HCT116 (cell line): Measurements from ENCODE around the gene UAP1L1. TPM values are rescaled to one million over a fixed set of nuclear protein-coding genes. Genes with fewer than 3 reads are reported as not detected.

ENCODE experiments used
- ATAC-seq: fragments of 200-7000 bp; cut with Tn5 transposase; 2 replicates; pipeline ENCODE4 v1.9.1; 2020; ENCODE audit warnings: mild to moderate bottlenecking, moderate library complexity
- BruUV-seq: library from RNA; stranded (reverse); fragments of 400-500 nt; replicated peaks from 2 replicates; lab custom pipeline; 2021; lab: Mats Ljungman, UMichigan
- CTCF ChIA-PET: fragments of 300-600 bp; sonication (Branson Sonifier 250); formaldehyde crosslinking; loops from one replicate; lab custom pipeline; 2021; ENCODE audit warnings: antibody characterized with exemption; lab: Charles Lee
- POLR2A ChIA-PET: fragments of 300-600, 350-600 bp; sonication (Branson Sonifier 250); formaldehyde crosslinking; loops from one replicate; lab custom pipeline; 2021; ENCODE audit warnings: antibody characterized with exemption; lab: Charles Lee
- RAD21 ChIA-PET, 2 experiments: fragments of 300-600 bp; sonication (Branson Sonifier 250); formaldehyde crosslinking; loops; one replicate each; lab custom pipeline; 2023; ENCODE audit warnings: low total read pairs in 2 of 2; ENCODE audit not compliant: uncharacterized antibody in 2 of 2, unreplicated experiment in 2 of 2, low non-redundant PET in 1 of 2; lab: Charles Lee
- DNase-seq: peaks from one replicate; pipeline ENCODE4 v3.0.0-alpha.2; 2010; ENCODE audit warnings: low read depth, low spot score
- H2AFZ ChIP-seq: fragments of 200-600 bp; shearing (Covaris generic), sonication (generic); 2 replicates; pipeline ENCODE4 v1.6.1; 2017; ENCODE audit warnings: low read depth, mixed run types, mixed read lengths, antibody characterized with exemption, low read length; ENCODE audit not compliant: poor library complexity, severe bottlenecking
- H3K27ac ChIP-seq: 2 replicates; pipeline ENCODE4 v1.5.1; 2012; ENCODE audit warnings: low read depth, low read length
- H3K27me3 ChIP-seq: fragments of 200-600 bp; sonication (generic); 2 replicates; pipeline ENCODE4 v1.6.1; 2016; ENCODE audit warnings: mixed run types, low read length, mixed read lengths; ENCODE audit not compliant: insufficient read depth
- H3K36me3 ChIP-seq, 2 experiments: fragments of 200-500 bp in 1 of 2; fragments of 200-600 bp in 1 of 2; sonication (Bioruptor generic) in 1 of 2; sonication (generic) in 1 of 2; 2 replicates each; pipeline versions ENCODE4 v1.5.1 to v1.6.1; 2014 to 2016; ENCODE audit warnings: low read length in 2 of 2, inconsistent platforms in 1 of 2, mixed read lengths in 1 of 2, mixed run types in 1 of 2; ENCODE audit not compliant: insufficient read depth in 2 of 2, control insufficient read depth in 1 of 2
- H3K4me1 ChIP-seq, 2 experiments: fragments of 200-600 bp in 1 of 2; sonication (generic) in 1 of 2; 2 replicates each; pipeline versions ENCODE4 v1.5.1 to v1.6.1; 2012 to 2017; ENCODE audit warnings: low read length in 2 of 2, inconsistent platforms in 1 of 2, mild to moderate bottlenecking in 1 of 2, mixed read lengths in 1 of 2, mixed run types in 1 of 2, moderate library complexity in 1 of 2; ENCODE audit not compliant: insufficient read depth in 2 of 2, control insufficient read depth in 1 of 2
- H3K4me2 ChIP-seq: fragments of 200-600 bp; sonication (generic); 2 replicates; pipeline ENCODE4 v1.6.1; 2017; ENCODE audit warnings: mixed run types, low read length, mixed read lengths
- H3K4me3 ChIP-seq, 2 experiments: fragments of 200-600 bp in 1 of 2; sonication (generic) in 1 of 2; replicated peaks in 1 of 2; 2 replicates each; pipeline ENCODE4 v1.5.1; 2011 to 2016; ENCODE audit warnings: low read length in 2 of 2, control low read depth in 1 of 2, low read depth in 1 of 2, mild to moderate bottlenecking in 1 of 2, mixed read lengths in 1 of 2, mixed run types in 1 of 2
- H3K79me2 ChIP-seq: fragments of 200-600 bp; sonication (generic); 2 replicates; pipeline ENCODE4 v1.6.1; 2017; ENCODE audit warnings: mild to moderate bottlenecking, mixed run types, low read length, moderate library complexity, mixed read lengths; ENCODE audit not compliant: insufficient read depth
- H3K9ac ChIP-seq: fragments of 200-600 bp; sonication (generic); 2 replicates; pipeline ENCODE4 v1.6.1; 2016; ENCODE audit warnings: low read length, mixed read lengths
- H3K9me2 ChIP-seq: fragments of 200-600 bp; sonication (generic), shearing (Covaris generic); 2 replicates; pipeline ENCODE4 v1.6.1; 2017; ENCODE audit warnings: mixed run types, mild to moderate bottlenecking, moderate library complexity; ENCODE audit not compliant: insufficient read depth
- H3K9me3 ChIP-seq, 2 experiments: fragments of 200-500 bp in 1 of 2; fragments of 200-600 bp in 1 of 2; sonication (Bioruptor generic) in 1 of 2; sonication (generic) in 1 of 2; 2 replicates each; pipeline ENCODE4 v1.6.1; 2014 to 2017; ENCODE audit warnings: low read length in 2 of 2, mixed read lengths in 2 of 2, inconsistent platforms in 1 of 2, low read depth in 1 of 2, mild to moderate bottlenecking in 1 of 2, mixed run types in 1 of 2, moderate library complexity in 1 of 2; ENCODE audit not compliant: control insufficient read depth in 1 of 2, insufficient read depth in 1 of 2
- H4K20me1 ChIP-seq: fragments of 200-600 bp; sonication (generic), shearing (Covaris generic); 2 replicates; pipeline ENCODE4 v1.6.1; 2017; ENCODE audit warnings: mixed run types, mild to moderate bottlenecking, moderate library complexity; ENCODE audit not compliant: insufficient read depth
- EZH2 ChIP-seq: fragments of 200-600 bp; sonication (generic); IDR thresholded peaks from 2 replicates; pipeline ENCODE4 v1.6.1; 2017; ENCODE audit warnings: antibody characterized with exemption, mixed run types
- EZH2phosphoT487 ChIP-seq: fragments of 200-600 bp; IDR thresholded peaks from 2 replicates; pipeline ENCODE4 v1.6.1; 2018; ENCODE audit warnings: antibody characterized with exemption, borderline replicate concordance
- FOSL1 ChIP-seq: IDR thresholded peaks from 2 replicates; pipeline ENCODE4 v1.6.1; 2012; ENCODE audit warnings: low read depth
- JUND ChIP-seq: IDR thresholded peaks from 2 replicates; pipeline ENCODE4 v1.6.1; 2012
- POLR2AphosphoS5 ChIP-seq: IDR thresholded peaks from 2 replicates; pipeline ENCODE4 v1.6.1; 2011; ENCODE audit warnings: mild to moderate bottlenecking, low read depth, low read length, moderate library complexity
- SRF ChIP-seq: IDR thresholded peaks from 2 replicates; pipeline ENCODE4 v1.6.1; 2012; ENCODE audit warnings: low read depth
- TCF7L2 ChIP-seq: IDR thresholded peaks from 2 replicates; pipeline ENCODE4 v1.7.0; 2011; ENCODE audit warnings: borderline replicate concordance, inconsistent platforms; ENCODE audit not compliant: insufficient read depth, insufficient read length; ENCODE audit errors: extremely low read depth
- YY1 ChIP-seq: IDR thresholded peaks from 2 replicates; pipeline ENCODE4 v1.6.1; 2011; ENCODE audit warnings: low read length, low read depth, moderate library complexity, mild to moderate bottlenecking; ENCODE audit not compliant: insufficient replicate concordance; ENCODE audit errors: extremely low read depth
- ZFX ChIP-seq: fragments of 450-650 bp; IDR thresholded peaks from 2 replicates; pipeline ENCODE4 v1.6.1; 2017
- ZNF274 ChIP-seq: fragments of 200-500 bp; sonication (Bioruptor generic); IDR thresholded peaks from 2 replicates; pipeline ENCODE4 v1.6.1; 2014; ENCODE audit warnings: mild to moderate bottlenecking, low read depth, low read length, inconsistent platforms
- intact Hi-C: fragments of 100-400 bp; cut with micrococcal nuclease; formaldehyde crosslinking; loops from 2 replicates; pipeline ENCODE4 v1.10.0; 2022
- total RNA-seq: library from RNA; stranded (reverse); gene quantifications from one replicate; pipeline ENCODE4 v1.2.1, GENCODE V29; 2021; ENCODE audit not compliant: unreplicated experiment
- TF ChIP-seq, protein P1 (sequence below), 3 experiments: fragments of 200-600 bp in 1 of 3; sonication (generic) in 1 of 3; IDR thresholded peaks in 2 of 3; conservative IDR thresholded peaks in 1 of 3; 2 replicates each; pipeline ENCODE4 v1.5.1; 2012 to 2017; ENCODE audit warnings: low read depth in 2 of 3, low read length in 2 of 3, antibody characterized with exemption in 1 of 3, borderline replicate concordance in 1 of 3, control low read depth in 1 of 3, mild to moderate bottlenecking in 1 of 3, mixed read lengths in 1 of 3, mixed run types in 1 of 3, moderate library complexity in 1 of 3; ENCODE audit not compliant: insufficient read depth in 1 of 3
- TF ChIP-seq, protein P2 (sequence below): IDR thresholded peaks from 2 replicates; pipeline ENCODE4 v1.6.1; 2011; ENCODE audit warnings: mild to moderate bottlenecking, low read length, moderate library complexity; ENCODE audit not compliant: insufficient replicate concordance; ENCODE audit errors: extremely low read depth

UAP1L1 gene
- total RNA-seq, 1 experiment from 2014 or later, result 11.0 TPM

DNA sequence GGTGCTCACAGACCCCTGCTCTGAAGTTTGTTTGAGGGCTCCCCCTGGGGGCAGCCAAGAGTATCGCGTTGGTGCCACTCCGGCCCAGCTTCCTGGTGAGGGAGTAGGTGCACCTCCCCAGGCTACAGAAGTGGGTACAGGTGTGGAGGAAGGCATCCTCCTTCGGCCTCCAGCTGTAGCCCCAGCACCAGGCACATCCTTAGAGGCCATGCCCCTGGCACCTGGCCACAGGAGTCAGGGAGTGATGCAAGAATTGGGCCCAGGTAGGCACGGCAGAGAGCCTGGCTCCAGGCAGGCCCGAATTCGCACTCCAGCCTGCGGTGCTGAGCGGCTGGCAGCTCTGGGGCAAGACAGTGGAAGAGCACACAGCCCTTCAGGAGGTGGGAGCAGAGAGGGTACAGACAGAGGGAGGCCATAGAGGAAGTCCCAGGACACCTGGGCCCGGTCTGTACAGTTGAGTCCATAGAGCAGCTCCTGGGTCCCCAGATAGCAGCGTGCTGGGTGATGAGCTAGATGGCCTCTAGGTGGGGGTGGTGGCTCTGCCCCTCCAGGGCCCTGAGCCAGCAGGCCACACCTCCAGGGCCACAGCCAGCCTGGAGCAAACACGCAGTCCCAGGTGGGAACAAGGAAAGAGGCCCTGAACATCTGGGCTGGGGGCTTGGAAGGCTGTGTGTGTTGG is 9.3 kb upstream of the UAP1L1 start:
- peak; percentile 72 for ATAC-seq
- Histone ChIP-seq H3K4me1 (peaks cover 22 to 38% of the 10 kb centered on the region in 2 experiments), H3K36me3 (peaks cover 2 to 8% of the 10 kb centered on the region in 2 experiments; a peak in 1 of 4 replicates), H3K79me2 (peaks cover 47% of the 10 kb centered on the region), H3K9me3 (no peaks in the 10 kb centered on the region), H2AFZ (no peak overlapping the region), H3K4me3 (peak overlapping the region; percentile 80 to 82), H3K4me2 (peak overlapping the region; percentile 93), H3K9ac (peak overlapping the region; percentile 89)
- no TSS peak for BruUV-seq
- intact Hi-C loops, result loop anchor here (1.0 kb wide), 1 partner anchor 22 kb away; the partner anchor contains the start of gene NPDC1
- TF ChIP-seq FOSL1 (no peak), EZH2 (no peak), JUND (no peak), ZNF274 (no peak), POLR2AphosphoS5 (0 out of 2 replicates have a peak, but pooled peaks have one; percentile 22), ZFX (peak; percentile 33; the same call in 1 of the 2 replicates), EZH2phosphoT487 (no peak), YY1 (no peak), SRF (no peak), TCF7L2 (no peak)
- TF ChIP-seq, protein P1, sequence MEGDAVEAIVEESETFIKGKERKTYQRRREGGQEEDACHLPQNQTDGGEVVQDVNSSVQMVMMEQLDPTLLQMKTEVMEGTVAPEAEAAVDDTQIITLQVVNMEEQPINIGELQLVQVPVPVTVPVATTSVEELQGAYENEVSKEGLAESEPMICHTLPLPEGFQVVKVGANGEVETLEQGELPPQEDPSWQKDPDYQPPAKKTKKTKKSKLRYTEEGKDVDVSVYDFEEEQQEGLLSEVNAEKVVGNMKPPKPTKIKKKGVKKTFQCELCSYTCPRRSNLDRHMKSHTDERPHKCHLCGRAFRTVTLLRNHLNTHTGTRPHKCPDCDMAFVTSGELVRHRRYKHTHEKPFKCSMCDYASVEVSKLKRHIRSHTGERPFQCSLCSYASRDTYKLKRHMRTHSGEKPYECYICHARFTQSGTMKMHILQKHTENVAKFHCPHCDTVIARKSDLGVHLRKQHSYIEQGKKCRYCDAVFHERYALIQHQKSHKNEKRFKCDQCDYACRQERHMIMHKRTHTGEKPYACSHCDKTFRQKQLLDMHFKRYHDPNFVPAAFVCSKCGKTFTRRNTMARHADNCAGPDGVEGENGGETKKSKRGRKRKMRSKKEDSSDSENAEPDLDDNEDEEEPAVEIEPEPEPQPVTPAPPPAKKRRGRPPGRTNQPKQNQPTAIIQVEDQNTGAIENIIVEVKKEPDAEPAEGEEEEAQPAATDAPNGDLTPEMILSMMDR (IDR thresholded peaks at IDR 0.05 in 2 of 3, conservative IDR thresholded peaks at IDR 0.05 in 1 of 3; ENCODE audit: borderline replicate concordance in 1 of 3, insufficient read depth in 1 of 3, low read depth in 2 of 3, low read length in 2 of 3), result peak in 2 of 3 experiments; percentile 56 to 89; a peak in 4 of 6 replicates
- TF ChIP-seq, protein P2, sequence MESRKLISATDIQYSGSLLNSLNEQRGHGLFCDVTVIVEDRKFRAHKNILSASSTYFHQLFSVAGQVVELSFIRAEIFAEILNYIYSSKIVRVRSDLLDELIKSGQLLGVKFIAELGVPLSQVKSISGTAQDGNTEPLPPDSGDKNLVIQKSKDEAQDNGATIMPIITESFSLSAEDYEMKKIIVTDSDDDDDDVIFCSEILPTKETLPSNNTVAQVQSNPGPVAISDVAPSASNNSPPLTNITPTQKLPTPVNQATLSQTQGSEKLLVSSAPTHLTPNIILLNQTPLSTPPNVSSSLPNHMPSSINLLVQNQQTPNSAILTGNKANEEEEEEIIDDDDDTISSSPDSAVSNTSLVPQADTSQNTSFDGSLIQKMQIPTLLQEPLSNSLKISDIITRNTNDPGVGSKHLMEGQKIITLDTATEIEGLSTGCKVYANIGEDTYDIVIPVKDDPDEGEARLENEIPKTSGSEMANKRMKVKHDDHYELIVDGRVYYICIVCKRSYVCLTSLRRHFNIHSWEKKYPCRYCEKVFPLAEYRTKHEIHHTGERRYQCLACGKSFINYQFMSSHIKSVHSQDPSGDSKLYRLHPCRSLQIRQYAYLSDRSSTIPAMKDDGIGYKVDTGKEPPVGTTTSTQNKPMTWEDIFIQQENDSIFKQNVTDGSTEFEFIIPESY, result no peak
- TF ChIP-seq, all 23 proteins: peak for 3
- Histone ChIP-seq H3K9me2 (no peaks in the 10 kb centered on the region), H3K27ac (peak overlapping the region; percentile 64), H3K27me3 (no peaks in the 10 kb centered on the region), H4K20me1 (no peaks in the 10 kb centered on the region; the same call in 1 of the 2 replicates)
- ChIA-PET RAD21 (interaction anchor here (0.7 to 1.7 kb wide), 5 partner anchors 9 to 21 kb away, joined by 3 to 12 read pairs (median 5); partner anchors contain the start of genes MAN1B1 (in 2 of the 2) and NPDC1 (in 1 of the 2)), CTCF (interaction anchor here (0.5 to 4.7 kb wide), 31 partner anchors 9 to 243 kb away, joined by 3 to 57 read pairs (median 5); partner anchors contain the start of genes AJM1, CLIC3, CYSRT1 and ENTPD2), POLR2A (interaction anchor here (0.6 to 5.1 kb wide), 11 partner anchors 12 to 176 kb away, joined by 3 to 43 read pairs (median 4); partner anchors contain the start of genes ENTPD2, MAN1B1, TPRN and TUBB4B)
- DNase-seq, result peak; percentile 78
